Effector memory CD4-positive, alpha-beta T cell (primary cell): ENCODE data around the gene GPI.
"Not testable (repeated sequence)": the region's sequence is repeated elsewhere in the genome, so short reads cannot be mapped to it uniquely, and the experiment has no call there.

ENCODE experiments used
- DNase-seq, 3 donors: peaks; one replicate each; pipeline ENCODE4 v3.0.0-alpha.2; 2020
- H3K27ac ChIP-seq: 2 replicates; pipeline ENCODE4 v1.7.0; 2013; ENCODE audit warnings: mild to moderate bottlenecking, low read length, moderate library complexity; ENCODE audit not compliant: insufficient read depth, poor library complexity, severe bottlenecking
- H3K27me3 ChIP-seq: replicated peaks from 2 replicates; pipeline ENCODE4 v1.7.0; 2013; ENCODE audit warnings: mild to moderate bottlenecking, low read length; ENCODE audit not compliant: insufficient read depth, control insufficient read depth, poor library complexity, severe bottlenecking
- H3K36me3 ChIP-seq: 2 replicates; pipeline ENCODE4 v1.7.0; 2013; ENCODE audit warnings: mild to moderate bottlenecking, low read length, moderate library complexity; ENCODE audit not compliant: control insufficient read depth, insufficient read depth
- H3K4me1 ChIP-seq: 2 replicates; pipeline ENCODE4 v1.7.0; 2013; ENCODE audit warnings: low read length, mild to moderate bottlenecking; ENCODE audit not compliant: control insufficient read depth, insufficient read depth, poor library complexity, severe bottlenecking
- H3K4me3 ChIP-seq: 2 replicates; pipeline ENCODE4 v1.7.0; 2013; ENCODE audit warnings: low read length, low read depth, mild to moderate bottlenecking; ENCODE audit not compliant: insufficient read depth, poor library complexity, severe bottlenecking
- H3K9me3 ChIP-seq: 2 replicates; pipeline ENCODE4 v1.7.0; 2013; ENCODE audit warnings: mild to moderate bottlenecking, low read length, moderate library complexity; ENCODE audit not compliant: control insufficient read depth

The GPI gene

GRCh38 chr19:34366738-34367623 lies 2.0 kb downstream of the GPI start:
- H3K4me1 ChIP-seq, result peaks cover 18% of the 10 kb centered on the region
- no peak overlapping the region for H3K4me3 ChIP-seq
- no peak overlapping the region for H3K27ac ChIP-seq
- no peaks in the 10 kb centered on the region for H3K9me3 ChIP-seq
- DNase-seq, result no peak
- peaks cover 39% of the 10 kb centered on the region for H3K36me3 ChIP-seq
- H3K27me3 ChIP-seq, result no peaks in the 10 kb centered on the region

- Histone ChIP-seq H3K4me3 (no peak overlapping the region), H3K36me3 (peaks cover 39% of the 10 kb centered on the region), H3K27ac (no peak overlapping the region), H3K4me1 (peaks cover 18% of the 10 kb centered on the region), H3K9me3 (no peaks in the 10 kb centered on the region), H3K27me3 (no peaks in the 10 kb centered on the region)
- DNase-seq, result no peak
Measured at GRCh38 chr19:34367624-34367957, 2.6 kb downstream of the GPI start.

DNA sequence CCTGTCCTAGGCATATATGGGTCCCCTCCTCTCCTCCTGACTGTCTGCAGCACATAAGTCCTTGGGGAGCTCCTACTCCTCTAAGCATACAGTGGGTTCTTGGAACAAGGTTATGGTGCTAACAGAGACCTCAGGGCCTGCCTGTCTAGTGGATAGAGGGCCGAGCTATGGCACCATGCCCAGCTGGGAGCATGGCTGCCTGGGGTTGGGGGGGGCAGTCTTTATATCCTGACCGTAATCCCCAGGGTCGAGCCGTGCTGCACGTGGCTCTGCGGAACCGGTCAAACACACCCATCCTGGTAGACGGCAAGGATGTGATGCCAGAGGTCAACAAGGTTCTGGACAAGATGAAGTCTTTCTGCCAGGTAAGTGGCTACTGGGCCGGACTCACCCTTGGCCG lies 3.3 kb downstream of the GPI start:
- Histone ChIP-seq H3K36me3 (peaks cover 39% of the 10 kb centered on the region), H3K9me3 (no peaks in the 10 kb centered on the region), H3K27me3 (no peaks in the 10 kb centered on the region), H3K27ac (no peak overlapping the region), H3K4me1 (peaks cover 18% of the 10 kb centered on the region), H3K4me3 (no peak overlapping the region)
- DNase-seq, result no peak

- H3K4me3 ChIP-seq, H3K27me3 ChIP-seq, DNase-seq, H3K9me3 ChIP-seq, H3K27ac ChIP-seq: not testable (repeated sequence)
- Histone ChIP-seq H3K4me1 (peaks cover 18% of the 10 kb centered on the region), H3K36me3 (peaks cover 39% of the 10 kb centered on the region)
Measured at GRCh38 chr19:34369166-34369565, 4.2 kb downstream of the GPI start.

GRCh38 chr19:34370117-34370516 lies 5.1 kb downstream of the GPI start:
- no peak overlapping the region for H3K27ac ChIP-seq

GRCh38 chr19:34370983-34371382 lies 6.0 kb downstream of the GPI start:
- Histone ChIP-seq H3K27ac (no peak overlapping the region), H3K4me3 (no peak overlapping the region), H3K36me3 (peaks cover 45% of the 10 kb centered on the region), H3K27me3 (no peaks in the 10 kb centered on the region), H3K9me3 (no peaks in the 10 kb centered on the region), H3K4me1 (peaks cover 10% of the 10 kb centered on the region)
- no peak for DNase-seq

More at GRCh38 chr19:34370117-34370516, 5.1 kb downstream of the GPI start:
- Histone ChIP-seq H3K36me3 (peaks cover 39% of the 10 kb centered on the region), H3K4me3 (no peak overlapping the region), H3K27me3 (no peaks in the 10 kb centered on the region), H3K9me3 (no peaks in the 10 kb centered on the region), H3K4me1 (peaks cover 14% of the 10 kb centered on the region)
- no peak for DNase-seq

DNA sequence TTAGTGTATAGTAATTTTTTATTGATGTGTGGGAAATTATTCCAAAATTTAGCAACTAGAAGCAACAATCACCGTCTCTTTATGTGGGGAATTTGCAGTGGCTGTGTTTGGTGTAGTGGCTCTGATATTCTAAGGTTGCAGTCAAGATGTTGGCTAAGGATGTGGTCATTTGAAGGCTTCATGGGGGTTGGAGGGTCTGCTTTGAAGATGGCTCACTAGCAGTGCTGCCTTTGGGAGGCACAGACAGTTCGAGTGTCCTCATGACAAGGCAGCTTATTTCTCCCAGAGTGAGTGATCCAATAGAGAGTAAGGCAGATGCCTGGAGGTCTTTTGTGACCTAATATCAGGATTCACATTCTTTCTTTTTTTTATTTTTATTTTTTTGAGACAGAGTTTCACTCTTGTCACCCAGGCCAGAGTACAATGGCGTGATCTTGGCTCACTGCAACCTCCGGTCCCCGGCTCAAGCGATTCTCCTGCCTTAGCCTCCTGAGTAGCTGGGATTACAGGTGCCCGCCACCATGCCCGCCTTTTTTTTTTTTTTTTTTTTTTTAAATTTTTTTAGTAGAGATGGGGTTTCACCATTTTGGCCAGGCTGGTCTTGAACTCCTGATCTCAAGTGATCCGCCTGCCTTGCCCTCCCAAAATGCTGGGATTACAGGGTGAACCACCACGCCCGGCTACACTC lies 8.7 kb downstream of the GPI start:
- no peak for DNase-seq
- Histone ChIP-seq H3K4me3 (no peak overlapping the region), H3K36me3 (peaks cover 45% of the 10 kb centered on the region), H3K9me3 (no peaks in the 10 kb centered on the region), H3K27me3 (no peaks in the 10 kb centered on the region), H3K27ac (no peak overlapping the region), H3K4me1 (no peaks in the 10 kb centered on the region)

DNA sequence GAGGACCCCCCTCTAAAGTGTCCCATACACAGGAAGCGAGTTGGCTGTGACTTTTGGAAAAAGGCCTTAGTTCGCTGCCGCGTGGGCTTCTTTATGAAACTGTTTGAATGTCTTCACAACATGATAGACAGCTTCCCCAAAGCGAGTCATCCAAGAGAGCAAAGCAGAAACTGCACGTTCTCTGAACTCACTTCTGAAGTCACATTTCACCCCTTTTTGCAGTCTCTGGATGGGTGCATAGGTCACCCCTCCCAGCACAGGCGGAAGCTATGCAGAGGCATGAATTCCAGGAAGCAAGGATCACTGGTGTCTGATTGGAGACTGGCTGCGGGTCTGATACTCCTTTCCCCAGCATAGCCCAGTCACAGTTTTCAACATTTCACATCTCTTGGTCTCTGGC lies 10.6 kb downstream of the GPI start:
- Histone ChIP-seq H3K4me3 (no peak overlapping the region), H3K27ac (no peak overlapping the region), H3K4me1 (no peaks in the 10 kb centered on the region), H3K9me3 (no peaks in the 10 kb centered on the region), H3K27me3 (no peaks in the 10 kb centered on the region), H3K36me3 (peaks cover 45% of the 10 kb centered on the region)
- no peak for DNase-seq

DNA sequence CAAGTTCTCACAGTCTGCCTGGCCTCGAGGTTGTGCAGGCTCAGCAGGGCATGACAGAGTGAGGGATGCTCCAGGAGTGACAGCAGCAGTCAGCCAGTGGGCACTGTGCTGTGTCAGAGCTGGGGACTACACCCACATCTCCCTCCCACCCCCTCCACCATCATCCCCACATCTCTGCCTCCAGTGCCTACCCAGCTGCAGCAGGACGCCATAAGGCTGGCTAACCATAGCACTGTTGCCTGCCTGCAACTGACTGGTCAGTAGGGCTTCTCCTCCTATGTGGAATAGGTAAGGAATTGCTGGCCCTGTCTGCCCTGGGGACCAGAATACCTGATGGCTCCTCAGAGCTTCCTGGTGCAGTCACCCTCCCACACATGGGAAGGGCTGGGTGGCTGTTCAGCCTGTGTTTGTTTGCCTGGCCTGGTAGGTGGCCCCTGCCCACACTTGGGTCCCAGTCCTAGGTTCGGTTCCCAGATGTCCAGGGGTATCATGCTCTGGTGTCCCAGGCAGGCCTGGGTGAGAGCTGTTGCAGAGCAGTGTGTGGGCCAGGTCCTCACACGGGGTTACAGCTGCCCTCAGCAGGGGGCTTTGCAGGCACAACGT lies 15.7 kb downstream of the GPI start:
- no peak overlapping the region for H3K27ac ChIP-seq
- no peak overlapping the region for H3K4me3 ChIP-seq
- no peak for DNase-seq
- peaks cover 68% of the 10 kb centered on the region for H3K36me3 ChIP-seq
- H3K4me1 ChIP-seq, result no peaks in the 10 kb centered on the region
- H3K27me3 ChIP-seq, result no peaks in the 10 kb centered on the region
- H3K9me3 ChIP-seq, result no peaks in the 10 kb centered on the region
